ENCODE results near the gene RPL41.

The RPL41 gene

GRCh38 chr12:56127888-56128669 is 11.6 kb downstream of the RPL41 start, which contains the start of gene ESYT1:
Gene ESYT1 (plus strand): TSS chr12:56128267. CDS start chr12:56128320, 53 bp downstream.
- H3K27ac Mint-ChIP-seq, result peak within 1 kb of the TSS; percentile 91
- peaks cover 59% of the 10 kb centered on the region for H3K4me1 Mint-ChIP-seq (ENCODE audit: low read depth)
- DNase-seq (ENCODE audit: low spot score), result peak; percentile 98
- H3K4me3 Mint-ChIP-seq, result peak within 1 kb of the TSS; percentile 94
- peaks cover 51% of the 10 kb centered on the region for H3K36me3 Mint-ChIP-seq (ENCODE audit: low read depth)
- no peaks in the 10 kb centered on the region for H3K27me3 Mint-ChIP-seq (ENCODE audit: low read depth)
- peaks cover 6% of the 10 kb centered on the region for H3K9me3 Mint-ChIP-seq

- H3K4me3 Mint-ChIP-seq, result peak overlapping the region; percentile 94
- peak overlapping the region; percentile 91 for H3K27ac Mint-ChIP-seq
- peaks cover 56% of the 10 kb centered on the region for H3K36me3 Mint-ChIP-seq (ENCODE audit: low read depth)
- H3K9me3 Mint-ChIP-seq, result peaks cover 6% of the 10 kb centered on the region
- peaks cover 61% of the 10 kb centered on the region for H3K4me1 Mint-ChIP-seq (ENCODE audit: low read depth)
- H3K27me3 Mint-ChIP-seq (ENCODE audit: low read depth), result no peaks in the 10 kb centered on the region
- DNase-seq (ENCODE audit: low spot score), result no peak
Measured at GRCh38 chr12:56128670-56129205, 12.3 kb downstream of the RPL41 start.

GRCh38 chr12:56129206-56129941 is 12.9 kb downstream of the RPL41 start:
- no peaks in the 10 kb centered on the region for H3K27me3 Mint-ChIP-seq (ENCODE audit: low read depth)
- H3K9me3 Mint-ChIP-seq, result peaks cover 6% of the 10 kb centered on the region
- peaks cover 60% of the 10 kb centered on the region for H3K4me1 Mint-ChIP-seq (ENCODE audit: low read depth)
- peak overlapping the region; percentile 94 for H3K4me3 Mint-ChIP-seq
- peaks cover 57% of the 10 kb centered on the region for H3K36me3 Mint-ChIP-seq (ENCODE audit: low read depth)
- DNase-seq (ENCODE audit: low spot score), result peak; percentile 81
- H3K27ac Mint-ChIP-seq, result peak overlapping the region; percentile 91

- H3K27me3 Mint-ChIP-seq (ENCODE audit: low read depth), result no peaks in the 10 kb centered on the region
- H3K9me3 Mint-ChIP-seq, result peaks cover 6% of the 10 kb centered on the region
- H3K4me1 Mint-ChIP-seq (ENCODE audit: low read depth), result peaks cover 58% of the 10 kb centered on the region
- DNase-seq (ENCODE audit: low spot score), result no peak
- peak overlapping the region; percentile 94 for H3K4me3 Mint-ChIP-seq
- H3K27ac Mint-ChIP-seq, result peak overlapping the region; percentile 91
- peaks cover 58% of the 10 kb centered on the region for H3K36me3 Mint-ChIP-seq (ENCODE audit: low read depth)
Measured at GRCh38 chr12:56129942-56130495, 13.6 kb downstream of the RPL41 start.

- peak overlapping the region; percentile 94 for H3K4me3 Mint-ChIP-seq
- peaks cover 56% of the 10 kb centered on the region for H3K4me1 Mint-ChIP-seq (ENCODE audit: low read depth)
- H3K36me3 Mint-ChIP-seq (ENCODE audit: low read depth), result peaks cover 64% of the 10 kb centered on the region
- no peak for DNase-seq (ENCODE audit: low spot score)
- no peaks in the 10 kb centered on the region for H3K27me3 Mint-ChIP-seq (ENCODE audit: low read depth)
- H3K9me3 Mint-ChIP-seq, result peaks cover 6% of the 10 kb centered on the region
- H3K27ac Mint-ChIP-seq, result peak overlapping the region; percentile 62
Measured at GRCh38 chr12:56130876-56131275, 14.4 kb downstream of the RPL41 start.

- Mint-ChIP-seq H3K36me3 (ENCODE audit: low read depth) (peaks cover 89% of the 10 kb centered on the region), H3K27ac (no peak overlapping the region), H3K9me3 (peaks cover 6% of the 10 kb centered on the region), H3K27me3 (ENCODE audit: low read depth) (no peaks in the 10 kb centered on the region), H3K4me1 (ENCODE audit: low read depth) (peaks cover 63% of the 10 kb centered on the region), H3K4me3 (no peak overlapping the region)
- no peak for DNase-seq (ENCODE audit: low spot score)
Measured at GRCh38 chr12:56134897-56135296, 18.5 kb downstream of the RPL41 start.

- Mint-ChIP-seq H3K27me3 (ENCODE audit: low read depth) (no peaks in the 10 kb centered on the region), H3K27ac (peak overlapping the region; percentile 80), H3K4me1 (ENCODE audit: low read depth) (peaks cover 55% of the 10 kb centered on the region), H3K36me3 (ENCODE audit: low read depth) (peaks cover 86% of the 10 kb centered on the region), H3K4me3 (peak overlapping the region; percentile 48), H3K9me3 (no peaks in the 10 kb centered on the region)
- no peak for DNase-seq (ENCODE audit: low spot score)
Measured at GRCh38 chr12:56137853-56138571, 21.6 kb downstream of the RPL41 start.

GRCh38 chr12:56141946-56142784 is 25.7 kb downstream of the RPL41 start:
- DNase-seq (ENCODE audit: low spot score), result no peak
- Mint-ChIP-seq H3K27ac (no peak overlapping the region), H3K4me1 (ENCODE audit: low read depth) (peaks cover 43% of the 10 kb centered on the region), H3K9me3 (no peaks in the 10 kb centered on the region), H3K27me3 (ENCODE audit: low read depth) (no peaks in the 10 kb centered on the region), H3K36me3 (ENCODE audit: low read depth) (peaks cover 82% of the 10 kb centered on the region), H3K4me3 (no peak overlapping the region)

- H3K36me3 Mint-ChIP-seq (ENCODE audit: low read depth), result peaks cover 71% of the 10 kb centered on the region
- no peak overlapping the region for H3K4me3 Mint-ChIP-seq
- peaks cover 34% of the 10 kb centered on the region for H3K4me1 Mint-ChIP-seq (ENCODE audit: low read depth)
- H3K9me3 Mint-ChIP-seq, result no peaks in the 10 kb centered on the region
- H3K27ac Mint-ChIP-seq, result peak overlapping the region; percentile 49
- no peaks in the 10 kb centered on the region for H3K27me3 Mint-ChIP-seq (ENCODE audit: low read depth)
- no peak for DNase-seq (ENCODE audit: low spot score)
Measured at GRCh38 chr12:56143217-56143616, 26.8 kb downstream of the RPL41 start.

- H3K36me3 Mint-ChIP-seq (ENCODE audit: low read depth), result peaks cover 65% of the 10 kb centered on the region
Measured at GRCh38 chr12:56143870-56144269, 27.4 kb downstream of the RPL41 start.

GRCh38 chr12:56145217-56145616 is 28.8 kb downstream of the RPL41 start:
- Mint-ChIP-seq H3K9me3 (no peaks in the 10 kb centered on the region), H3K27ac (no peak overlapping the region), H3K27me3 (ENCODE audit: low read depth) (no peaks in the 10 kb centered on the region), H3K36me3 (ENCODE audit: low read depth) (peaks cover 55% of the 10 kb centered on the region), H3K4me3 (no peak overlapping the region), H3K4me1 (ENCODE audit: low read depth) (peaks cover 26% of the 10 kb centered on the region)
- no peak for DNase-seq (ENCODE audit: low spot score)

More at GRCh38 chr12:56143870-56144269, 27.4 kb downstream of the RPL41 start:
- Mint-ChIP-seq H3K9me3 (no peaks in the 10 kb centered on the region), H3K4me1 (ENCODE audit: low read depth) (peaks cover 27% of the 10 kb centered on the region), H3K4me3 (no peak overlapping the region), H3K27me3 (ENCODE audit: low read depth) (no peaks in the 10 kb centered on the region), H3K27ac (peak overlapping the region; percentile 22)
- no peak for DNase-seq (ENCODE audit: low spot score)

GRCh38 chr12:56146492-56147460 is 30.3 kb downstream of the RPL41 start:
- Mint-ChIP-seq H3K27ac (peak overlapping the region; percentile 50), H3K4me1 (ENCODE audit: low read depth) (peaks cover 30% of the 10 kb centered on the region), H3K27me3 (ENCODE audit: low read depth) (no peaks in the 10 kb centered on the region), H3K4me3 (no peak overlapping the region), H3K9me3 (no peaks in the 10 kb centered on the region), H3K36me3 (ENCODE audit: low read depth) (peaks cover 44% of the 10 kb centered on the region)
- DNase-seq (ENCODE audit: low spot score), result no peak
